Body of pancreas (tissue), 4 donors: ENCODE measurements around the gene NCAN.

Experiments
- CTCF ChIP-seq, 7 experiments: fragments of 450-650 bp in 4 of 7; fragments of 200-600 bp in 3 of 7; sonication (generic) in 3 of 7; IDR thresholded peaks; one replicate each; pipeline ENCODE4 v1.5.1; 2016 to 2019; ENCODE audit warnings: antibody characterized with exemption in 7 of 7
- POLR2A ChIP-seq, 3 donors: fragments of 450-650 bp; IDR thresholded peaks; one replicate each; pipeline ENCODE4 v1.6.1; 2016; ENCODE audit warnings: antibody characterized with exemption in 3 of 3, mild to moderate bottlenecking in 2 of 3

GRCh38 chr19:19278315-19278714 lies 66.6 kb downstream of the NCAN start:
- TF ChIP-seq CTCF (IDR thresholded peaks at IDR 0.05), result no peak
- TF ChIP-seq POLR2A (IDR thresholded peaks at IDR 0.05), result no peak
